GM18909 (cell line): ENCODE measurements around the gene ARID1A.
"Not testable (repeated sequence)": the region's sequence is repeated elsewhere in the genome, so short reads cannot be mapped to it uniquely, and the experiment has no call there.

Source experiments
- ATAC-seq: cut with Tn5 transposase; IDR thresholded peaks from one replicate; pipeline ENCODE4 v1.9.1; 2021; ENCODE audit warnings: mild to moderate bottlenecking; ENCODE audit not compliant: unreplicated experiment, poor library complexity

Gene ARID1A

GRCh38 chr1:26697431-26697977, 1.7 kb downstream of the ARID1A start:
- no peak for ATAC-seq

- ATAC-seq, result peak; percentile 21
Measured at GRCh38 chr1:26697978-26698849, 2.4 kb downstream of the ARID1A start.

DNA sequence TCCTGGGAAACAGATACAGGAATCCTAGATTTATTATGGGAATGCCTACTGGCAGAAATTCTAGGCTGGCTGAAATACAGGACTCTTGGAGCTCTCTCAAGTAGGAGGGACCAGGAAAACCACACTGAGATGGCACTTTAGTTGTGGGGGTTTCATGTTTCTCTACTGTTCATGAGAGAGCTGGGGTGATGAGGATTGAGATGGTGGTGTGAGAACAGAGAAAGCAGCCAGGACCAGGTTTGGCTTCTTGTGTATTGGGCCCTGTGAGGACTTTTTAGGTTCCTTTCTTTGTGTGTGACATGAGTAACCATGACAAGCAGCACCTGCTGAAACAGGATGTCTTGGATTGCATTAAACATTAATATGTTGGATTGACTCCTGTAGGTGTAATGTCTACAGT, 4.9 kb downstream of the ARID1A start:
- no peak for ATAC-seq

GRCh38 chr1:26701266-26701994, 5.6 kb downstream of the ARID1A start:
- ATAC-seq, result no peak

DNA sequence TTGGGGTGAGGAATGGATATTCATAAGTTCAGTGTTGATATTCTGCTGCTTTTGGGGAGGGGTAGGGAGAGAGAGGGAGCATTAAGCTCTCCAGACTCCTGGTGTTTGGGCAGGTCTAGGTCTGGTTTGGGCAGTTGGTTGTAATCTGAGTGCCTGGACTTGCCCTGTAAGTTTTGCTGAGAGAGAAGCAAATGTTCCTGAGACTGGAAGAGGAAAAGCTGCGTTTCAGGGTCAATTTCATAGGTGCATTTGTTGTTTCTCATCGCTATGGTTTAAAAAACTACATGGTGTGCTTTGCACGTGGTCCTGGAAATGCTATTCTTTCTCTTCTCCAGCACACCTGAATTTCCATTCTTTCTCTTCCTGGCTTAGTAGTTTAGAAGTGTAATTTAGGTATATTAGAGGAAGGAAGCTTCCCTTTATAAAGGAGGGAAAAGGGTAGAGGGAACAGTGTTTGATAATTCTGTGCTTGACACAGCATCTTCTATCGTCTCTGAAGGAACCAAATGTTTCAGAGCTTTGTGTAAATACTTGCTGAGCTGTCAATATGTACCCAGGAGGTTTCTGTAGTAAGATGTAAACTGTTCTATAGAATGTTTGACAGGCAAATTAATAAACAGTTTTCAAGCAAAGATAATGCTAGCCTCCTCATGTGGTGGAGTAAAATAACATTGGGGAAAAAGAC, 6.3 kb downstream of the ARID1A start:
- ATAC-seq, result no peak

DNA sequence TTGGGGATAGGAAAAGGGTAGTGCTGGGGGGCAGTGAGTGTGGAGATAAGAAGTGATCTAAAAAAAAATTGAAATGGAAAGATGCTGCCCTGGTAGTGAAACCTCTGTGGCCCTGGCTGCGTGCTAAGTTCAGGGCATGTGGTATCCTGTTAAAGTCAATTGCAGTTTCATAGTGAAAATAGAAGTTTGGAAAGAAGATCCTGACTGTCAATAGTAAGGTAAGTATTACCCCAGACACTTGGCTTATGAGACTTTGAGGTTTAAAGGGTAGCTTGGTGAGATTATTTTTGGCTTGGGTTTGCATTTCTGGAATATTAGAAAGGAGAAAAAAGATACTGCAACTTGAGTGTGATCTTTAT, 6.8 kb downstream of the ARID1A start:
- ATAC-seq, result no peak

DNA sequence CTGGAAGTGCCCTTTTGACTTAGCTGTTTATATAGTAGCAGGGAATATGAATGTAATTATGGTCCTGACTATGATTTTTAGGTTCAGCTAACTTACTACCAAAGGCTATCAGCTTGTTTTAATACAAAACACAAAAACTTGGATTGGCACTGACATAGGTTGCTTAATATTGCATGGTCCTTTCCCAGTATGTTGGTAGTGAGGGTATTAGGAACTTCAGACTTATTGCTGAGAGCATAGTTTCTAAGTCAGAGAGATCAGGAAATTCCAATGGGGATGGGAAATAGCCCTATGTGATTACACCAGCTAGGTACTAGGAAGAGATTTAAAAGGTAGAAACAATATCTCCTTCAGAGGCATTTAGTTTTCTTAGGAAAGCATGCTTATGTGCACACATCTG, 7.7 kb downstream of the ARID1A start:
- ATAC-seq, result no peak

DNA sequence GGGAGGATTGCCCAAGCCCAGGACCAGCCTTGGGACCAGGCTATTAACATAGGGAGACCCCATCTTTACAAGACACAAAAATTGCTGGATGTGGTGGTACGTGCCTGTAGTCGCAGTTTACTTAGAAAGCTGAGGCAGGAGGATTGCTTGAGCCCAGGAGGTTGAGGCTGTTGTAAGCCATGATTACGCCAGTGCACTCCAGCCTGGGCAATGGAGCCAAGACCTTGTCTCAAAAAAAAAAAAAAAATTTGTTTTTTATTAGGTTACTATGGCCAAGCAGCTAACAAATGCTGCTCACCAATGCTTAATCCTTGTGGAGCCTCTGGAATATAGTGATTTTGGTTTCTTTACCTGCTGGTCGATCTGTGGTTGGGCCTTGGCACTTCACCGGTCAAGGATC, 8.8 kb downstream of the ARID1A start:
- ATAC-seq, result no peak

GRCh38 chr1:26705227-26705626, 9.4 kb downstream of the ARID1A start:
- ATAC-seq, result not testable (repeated sequence)

- no peak for ATAC-seq
Measured at GRCh38 chr1:26705788-26706311, 10.0 kb downstream of the ARID1A start.

DNA sequence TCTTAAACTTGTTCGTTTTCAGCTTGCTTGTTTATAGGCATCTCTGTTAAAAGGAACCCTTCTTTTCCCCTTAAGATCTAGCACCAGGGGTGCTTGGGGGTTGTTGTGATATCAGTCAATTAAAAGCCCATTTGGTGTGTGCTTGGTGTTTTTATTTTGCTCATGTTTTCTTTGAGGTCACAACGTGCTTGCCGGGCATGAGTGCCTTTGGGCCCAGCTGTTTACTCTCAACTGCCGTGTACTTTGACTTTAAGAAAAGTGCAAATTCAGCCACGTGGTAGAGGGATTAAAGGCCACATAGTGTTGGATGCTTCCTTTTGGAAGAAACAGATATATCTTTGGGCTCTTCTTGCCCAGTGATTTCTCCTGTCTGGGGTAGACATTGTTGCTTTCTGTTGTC, 10.5 kb downstream of the ARID1A start:
- ATAC-seq, result no peak

DNA sequence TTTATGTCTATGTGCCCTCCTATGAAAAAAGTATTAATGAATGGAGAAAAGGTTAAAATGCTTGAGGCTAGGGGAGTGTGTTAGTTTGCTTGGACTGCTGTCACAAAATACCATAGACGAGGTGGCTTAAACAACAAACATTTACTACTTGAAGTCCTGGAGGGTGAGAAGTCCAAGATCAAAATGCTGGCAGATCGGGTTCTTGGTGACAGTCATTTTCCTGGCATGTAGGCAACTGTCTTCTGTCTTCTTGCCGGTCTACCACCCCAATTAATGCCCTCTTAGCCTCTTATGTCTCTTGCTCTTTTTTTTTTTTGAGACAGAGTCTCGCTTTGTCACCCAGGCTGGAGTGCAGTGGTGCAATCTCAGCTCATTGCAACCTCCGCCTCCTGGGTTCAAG, 15.0 kb downstream of the ARID1A start:
- ATAC-seq, result no peak

DNA sequence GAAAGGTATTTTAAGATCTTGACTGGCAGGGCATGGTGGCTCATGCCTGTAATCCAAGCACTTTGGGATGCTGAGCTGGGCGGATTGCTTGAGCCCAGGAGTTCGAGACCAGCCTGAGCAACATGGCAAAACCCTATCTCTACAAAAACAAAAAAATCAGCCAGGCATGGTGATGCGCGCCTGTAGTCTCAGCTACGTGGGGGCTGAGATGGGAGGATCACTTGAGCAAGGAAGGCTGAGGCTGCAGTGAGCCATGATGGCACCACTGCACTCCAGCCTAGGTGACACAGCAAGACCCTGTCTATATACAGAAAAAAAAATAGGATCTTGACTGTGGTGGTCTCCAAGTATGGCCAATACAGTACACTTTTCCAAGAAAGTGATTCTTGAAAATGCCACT, 16.0 kb downstream of the ARID1A start:
- ATAC-seq, result no peak

DNA sequence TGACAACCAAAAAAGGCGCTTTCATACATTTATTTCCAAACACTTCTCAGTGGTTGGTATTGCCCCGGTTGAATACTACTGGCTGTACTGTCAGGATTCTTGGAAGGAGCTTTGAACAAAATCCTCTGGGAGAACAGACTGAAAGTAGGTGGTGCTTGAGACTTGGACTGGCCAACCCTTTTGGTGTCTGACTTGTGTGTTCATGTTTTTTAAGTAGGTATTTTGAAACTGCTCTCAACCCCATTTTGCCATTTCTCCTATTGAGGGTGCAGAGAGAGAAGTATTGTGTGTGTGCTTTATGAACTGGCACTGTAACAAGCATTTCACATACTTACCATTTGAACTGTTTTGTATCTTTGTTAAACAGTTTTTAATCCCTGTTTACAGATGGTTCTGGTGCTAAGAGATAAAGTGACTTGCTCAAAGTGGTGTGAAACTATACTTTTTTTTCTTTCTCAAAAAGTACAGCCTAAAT, 21.2 kb downstream of the ARID1A start:
- no peak for ATAC-seq

DNA sequence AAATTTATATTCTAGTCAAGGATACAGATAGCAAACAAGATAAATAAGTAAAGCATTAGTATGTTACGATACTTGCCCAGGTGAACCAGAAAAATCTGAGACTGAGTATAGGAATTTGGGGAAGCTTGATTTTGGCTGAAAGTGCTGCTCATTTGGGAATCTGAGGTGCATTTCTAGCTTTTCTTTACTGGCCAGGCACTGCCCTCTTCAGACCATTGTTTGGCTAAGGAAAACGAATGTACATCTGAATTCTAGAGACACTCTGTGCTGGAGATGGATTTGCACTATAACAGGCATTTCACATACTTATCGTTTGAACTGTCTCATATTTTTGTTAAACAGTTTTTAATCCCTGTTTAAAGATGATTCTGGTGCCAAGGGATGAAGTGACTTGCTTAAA, 23.4 kb downstream of the ARID1A start:
- ATAC-seq, result no peak

- ATAC-seq, result no peak
Measured at GRCh38 chr1:26721669-26722355, 26.0 kb downstream of the ARID1A start.

DNA sequence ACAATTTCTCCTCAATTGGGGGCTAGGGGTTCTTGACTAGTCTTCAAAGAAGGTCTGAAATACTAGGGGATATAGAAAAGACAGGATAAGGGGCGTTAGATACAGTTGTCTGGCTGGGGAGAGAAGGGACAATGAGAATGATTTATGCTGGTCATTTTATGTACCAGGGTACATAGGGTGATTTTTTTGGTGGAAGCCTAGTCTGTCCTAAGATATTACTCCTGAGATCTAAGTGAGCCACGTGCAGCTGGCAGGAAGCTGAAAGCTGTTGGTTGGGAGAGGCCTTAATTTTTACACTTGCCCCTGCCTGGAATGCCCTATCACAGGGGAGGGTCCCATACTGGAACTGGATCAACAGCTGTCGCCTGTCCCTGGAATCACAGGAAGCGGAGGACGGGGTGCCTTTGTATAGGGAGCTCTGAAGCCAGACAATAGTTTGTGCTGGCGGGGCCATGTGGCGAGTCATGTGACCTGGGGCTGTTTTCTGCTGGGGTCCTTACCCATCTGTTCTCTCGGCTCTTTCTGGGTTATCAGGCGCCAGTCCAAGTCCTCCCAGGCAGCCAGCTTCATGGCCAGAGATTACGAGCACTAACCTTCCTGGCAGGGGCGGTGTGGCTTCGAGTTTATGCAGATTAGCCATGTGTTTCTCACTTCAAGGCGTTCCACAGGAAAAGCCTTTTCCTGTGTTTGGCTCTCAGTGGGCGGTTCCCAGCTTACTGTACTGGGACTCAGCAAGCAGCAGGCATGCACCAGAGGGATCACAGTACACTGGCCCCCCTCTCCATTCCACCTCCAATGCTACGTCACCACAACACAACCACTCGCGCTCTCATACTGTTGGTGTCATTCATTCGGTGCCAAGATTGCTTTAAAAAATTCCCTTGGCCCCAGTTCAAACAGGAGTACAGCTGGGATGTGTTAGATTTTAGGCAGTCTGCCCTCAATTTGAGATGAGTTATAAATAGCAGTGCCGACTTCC, 27.5 kb downstream of the ARID1A start:
- ATAC-seq, result no peak

GRCh38 chr1:26724118-26724517, 28.3 kb downstream of the ARID1A start:
- ATAC-seq, result no peak

DNA sequence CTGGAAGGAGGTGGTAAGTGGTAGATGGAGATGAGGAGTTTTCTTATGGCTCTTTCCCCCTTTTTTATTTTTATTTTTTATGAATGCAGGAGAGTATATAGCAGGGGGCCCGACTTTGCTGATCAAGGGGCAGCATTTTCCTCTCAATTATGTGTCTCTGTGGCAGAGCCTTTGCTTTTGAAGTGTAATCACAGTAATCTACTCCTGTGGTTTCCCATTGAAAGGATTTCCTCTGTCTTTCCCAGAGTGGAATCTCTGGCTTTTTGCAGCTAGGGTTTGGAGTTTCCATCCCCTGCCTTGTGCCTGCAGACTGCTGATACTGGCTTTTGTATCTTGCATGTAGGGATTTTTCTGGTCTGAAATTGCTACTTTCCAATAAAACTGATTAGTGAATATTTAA, 29.1 kb downstream of the ARID1A start:
- ATAC-seq, result no peak
